GM12873 (cell line): ENCODE results near the gene TMEM45A.

Experiments
- CTCF ChIP-seq: IDR thresholded peaks from 2 replicates; pipeline ENCODE4 v1.5.1; 2012; ENCODE audit warnings: low read depth, mild to moderate bottlenecking, moderate library complexity, low read length, control low read depth; ENCODE audit not compliant: insufficient read depth; ENCODE audit errors: missing control alignments

Gene TMEM45A

GRCh38 chr3:100538339-100538706 is 45.9 kb downstream of the TMEM45A start:
- no peak for TF ChIP-seq CTCF

- no peak for TF ChIP-seq CTCF
Observed at GRCh38 chr3:100540791-100541334, 48.4 kb downstream of the TMEM45A start.

GRCh38 chr3:100545371-100545770 is 53.0 kb downstream of the TMEM45A start:
- no peak for TF ChIP-seq CTCF

- TF ChIP-seq CTCF, result no peak
Observed at GRCh38 chr3:100546020-100546744, 53.8 kb downstream of the TMEM45A start.

- TF ChIP-seq CTCF, result no peak
Observed at GRCh38 chr3:100548053-100548452, 55.6 kb downstream of the TMEM45A start.

GRCh38 chr3:100553618-100554372 is 61.4 kb downstream of the TMEM45A start:
- TF ChIP-seq CTCF, result no peak

GRCh38 chr3:100554373-100554676 is 61.9 kb downstream of the TMEM45A start:
- TF ChIP-seq CTCF, result no peak
